ENCODE results near the gene WDSUB1. TPM values are rescaled to one million over a fixed set of nuclear protein-coding genes. Genes with fewer than 3 reads are reported as not detected.

WDSUB1 gene
- total RNA-seq, 1 experiment from 2014 or later = 6.5 TPM

- peak; percentile 89 for DNase-seq (ENCODE audit: unreplicated experiment)
- no TSS peak for BruUV-seq (replicated peaks)
- Mint-ChIP-seq H3K36me3 (ENCODE audit: insufficient read depth, unreplicated experiment) (peaks cover 46% of the 10 kb centered on the region), H3K4me1 (ENCODE audit: insufficient read depth, unreplicated experiment) (peaks cover 6% of the 10 kb centered on the region), H3K4me3 (ENCODE audit: unreplicated experiment) (no peak overlapping the region), H3K9me3 (ENCODE audit: unreplicated experiment) (peaks cover 5% of the 10 kb centered on the region), H3K27ac (ENCODE audit: low read depth, unreplicated experiment) (peak overlapping the region; percentile 66), H3K27me3 (ENCODE audit: insufficient read depth, unreplicated experiment) (no peaks in the 10 kb centered on the region)
- intact Hi-C loops (cut with micrococcal nuclease) = loop anchor here (10.0 kb wide), 1 partner anchor 265 kb away; no protein-coding TSS in a partner anchor
- CTCF ChIA-PET = interaction anchor here (0.7 to 1.3 kb wide), 3 partner anchors 11 to 214 kb away, joined by 3 to 5 read pairs (median 3); no protein-coding TSS in a partner anchor
- no peak for TF ChIP-seq CTCF (IDR thresholded peaks at IDR 0.05; ENCODE audit: unreplicated experiment)
- POLR2A ChIA-PET = interaction anchor here (1.1 to 4.5 kb wide), 6 partner anchors 11 to 463 kb away, joined by 3 to 17 read pairs (median 6); partner anchors contain the start of genes MARCHF7 and WDSUB1
Measured at GRCh38 chr2:159249990-159250715, 36.4 kb downstream of the WDSUB1 start.

- DNase-seq (ENCODE audit: unreplicated experiment) = no peak
- POLR2A ChIA-PET = interaction anchor here (0.7 kb wide), 1 partner anchor 493 kb away, joined by 3 read pairs; no protein-coding TSS in a partner anchor
- CTCF ChIA-PET = no interaction called here
- BruUV-seq (replicated peaks) = no TSS peak
- Mint-ChIP-seq H3K27me3 (ENCODE audit: insufficient read depth, unreplicated experiment) (no peaks in the 10 kb centered on the region), H3K4me1 (ENCODE audit: insufficient read depth, unreplicated experiment) (peaks cover 12% of the 10 kb centered on the region), H3K9me3 (ENCODE audit: unreplicated experiment) (peaks cover 5% of the 10 kb centered on the region), H3K27ac (ENCODE audit: low read depth, unreplicated experiment) (no peak overlapping the region), H3K4me3 (ENCODE audit: unreplicated experiment) (no peak overlapping the region), H3K36me3 (ENCODE audit: insufficient read depth, unreplicated experiment) (peaks cover 64% of the 10 kb centered on the region)
- TF ChIP-seq CTCF (IDR thresholded peaks at IDR 0.05; ENCODE audit: unreplicated experiment) = no peak
- intact Hi-C loops (cut with micrococcal nuclease) = loop anchor here (10.0 kb wide), 1 partner anchor 268 kb away; no protein-coding TSS in a partner anchor
Measured at GRCh38 chr2:159246325-159246988, 40.0 kb downstream of the WDSUB1 start.

GRCh38 chr2:159243529-159243928 lies 43.0 kb downstream of the WDSUB1 start:
- intact Hi-C loops (cut with micrococcal nuclease) = loop anchor here (10.0 kb wide), 1 partner anchor 271 kb away; no protein-coding TSS in a partner anchor
- POLR2A ChIA-PET = no interaction called here
- BruUV-seq (replicated peaks) = no TSS peak
- Mint-ChIP-seq H3K9me3 (ENCODE audit: unreplicated experiment) (peaks cover 5% of the 10 kb centered on the region), H3K4me3 (ENCODE audit: unreplicated experiment) (no peak overlapping the region), H3K4me1 (ENCODE audit: insufficient read depth, unreplicated experiment) (peaks cover 6% of the 10 kb centered on the region), H3K27ac (ENCODE audit: low read depth, unreplicated experiment) (no peak overlapping the region), H3K36me3 (ENCODE audit: insufficient read depth, unreplicated experiment) (peaks cover 72% of the 10 kb centered on the region), H3K27me3 (ENCODE audit: insufficient read depth, unreplicated experiment) (no peaks in the 10 kb centered on the region)
- TF ChIP-seq CTCF (IDR thresholded peaks at IDR 0.05; ENCODE audit: unreplicated experiment) = no peak
- CTCF ChIA-PET = interaction anchor here (0.7 kb wide), 1 partner anchor 968 kb away, joined by 4 read pairs; no protein-coding TSS in a partner anchor
- peak; percentile 13 for DNase-seq (ENCODE audit: unreplicated experiment)

- Mint-ChIP-seq H3K36me3 (ENCODE audit: insufficient read depth, unreplicated experiment) (peaks cover 81% of the 10 kb centered on the region), H3K4me3 (ENCODE audit: unreplicated experiment) (no peak overlapping the region), H3K27me3 (ENCODE audit: insufficient read depth, unreplicated experiment) (no peaks in the 10 kb centered on the region), H3K27ac (ENCODE audit: low read depth, unreplicated experiment) (no peak overlapping the region), H3K4me1 (ENCODE audit: insufficient read depth, unreplicated experiment) (peaks cover 6% of the 10 kb centered on the region), H3K9me3 (ENCODE audit: unreplicated experiment) (no peaks in the 10 kb centered on the region)
- ChIA-PET POLR2A (interaction anchor here (0.7 to 1.2 kb wide), 3 partner anchors 11 to 74 kb away, joined by 3 read pairs; no protein-coding TSS in a partner anchor), CTCF (interaction anchor here (0.7 kb wide), 1 partner anchor 190 kb away, joined by 3 read pairs; no protein-coding TSS in a partner anchor)
- intact Hi-C loops (cut with micrococcal nuclease) = no loop called here
- no TSS peak for BruUV-seq (replicated peaks)
- no peak for DNase-seq (ENCODE audit: unreplicated experiment)
- TF ChIP-seq CTCF (IDR thresholded peaks at IDR 0.05; ENCODE audit: unreplicated experiment) = no peak
Measured at GRCh38 chr2:159234868-159235267, 51.6 kb downstream of the WDSUB1 start.
